ENCODE results near the gene PDXP. TPM values are rescaled to one million over a fixed set of nuclear protein-coding genes. Genes with fewer than 3 reads are reported as not detected.
"Not testable (repeated sequence)": the region's sequence is repeated elsewhere in the genome, so short reads cannot be mapped to it uniquely, and the experiment has no call there.

Gene PDXP
- total RNA-seq, 1 donor from 2014 or later, result 13.3 TPM

DNA sequence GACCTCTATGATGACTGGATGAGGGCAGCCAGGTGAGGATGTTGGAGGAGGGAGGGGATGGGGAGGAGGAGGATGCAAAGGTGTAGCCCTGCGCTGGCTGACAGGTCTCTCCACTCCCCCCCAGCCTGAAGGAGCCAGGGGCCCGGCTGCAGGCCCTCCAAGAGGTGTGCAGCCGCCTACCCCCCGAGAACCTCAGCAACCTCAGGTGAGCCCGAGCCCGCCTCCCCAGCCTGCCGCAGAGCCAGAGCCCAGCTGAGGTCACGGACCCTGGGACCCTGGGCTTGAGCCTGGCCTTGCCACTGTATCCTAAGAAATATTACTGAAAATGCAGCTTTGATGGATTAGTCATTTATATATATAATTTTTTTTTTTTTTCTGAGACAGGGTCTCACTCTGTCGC is 11.2 kb upstream of the PDXP start:
- Histone ChIP-seq H3K27me3 (ENCODE audit: control insufficient read depth, insufficient read depth, low read length) (no peaks in the 10 kb centered on the region), H3K4me3 (ENCODE audit: low read depth, low read length) (no peak overlapping the region), H3K36me3 (ENCODE audit: control insufficient read depth, insufficient read depth, low read length) (peaks cover 4% of the 10 kb centered on the region)
- no peak for DNase-seq (ENCODE audit: low read depth)
- TF ChIP-seq, protein P1, sequence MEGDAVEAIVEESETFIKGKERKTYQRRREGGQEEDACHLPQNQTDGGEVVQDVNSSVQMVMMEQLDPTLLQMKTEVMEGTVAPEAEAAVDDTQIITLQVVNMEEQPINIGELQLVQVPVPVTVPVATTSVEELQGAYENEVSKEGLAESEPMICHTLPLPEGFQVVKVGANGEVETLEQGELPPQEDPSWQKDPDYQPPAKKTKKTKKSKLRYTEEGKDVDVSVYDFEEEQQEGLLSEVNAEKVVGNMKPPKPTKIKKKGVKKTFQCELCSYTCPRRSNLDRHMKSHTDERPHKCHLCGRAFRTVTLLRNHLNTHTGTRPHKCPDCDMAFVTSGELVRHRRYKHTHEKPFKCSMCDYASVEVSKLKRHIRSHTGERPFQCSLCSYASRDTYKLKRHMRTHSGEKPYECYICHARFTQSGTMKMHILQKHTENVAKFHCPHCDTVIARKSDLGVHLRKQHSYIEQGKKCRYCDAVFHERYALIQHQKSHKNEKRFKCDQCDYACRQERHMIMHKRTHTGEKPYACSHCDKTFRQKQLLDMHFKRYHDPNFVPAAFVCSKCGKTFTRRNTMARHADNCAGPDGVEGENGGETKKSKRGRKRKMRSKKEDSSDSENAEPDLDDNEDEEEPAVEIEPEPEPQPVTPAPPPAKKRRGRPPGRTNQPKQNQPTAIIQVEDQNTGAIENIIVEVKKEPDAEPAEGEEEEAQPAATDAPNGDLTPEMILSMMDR (IDR thresholded peaks at IDR 0.05; ENCODE audit: insufficient read depth, low read length, poor library complexity, severe bottlenecking), result no peak

DNA sequence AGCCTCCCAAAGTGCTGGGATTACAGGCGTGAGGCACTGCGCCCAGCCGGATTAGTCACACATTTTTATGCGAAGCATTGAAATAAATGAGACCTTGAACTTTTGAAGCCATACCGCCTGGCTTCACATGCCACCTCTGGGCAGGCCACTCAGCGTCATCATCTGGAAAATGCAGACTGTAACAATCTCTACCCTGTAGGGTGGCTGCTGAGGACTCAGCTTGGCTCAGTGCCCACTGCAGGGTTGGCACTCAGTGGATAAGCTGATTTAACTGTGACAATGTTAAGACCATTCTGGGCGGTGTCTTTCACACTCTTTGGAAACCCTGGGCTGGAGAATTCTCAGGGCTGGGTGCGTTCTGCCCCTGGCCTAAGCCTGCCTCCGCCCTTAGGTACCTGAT is 10.6 kb upstream of the PDXP start:
- no peak for DNase-seq (ENCODE audit: low read depth)
- TF ChIP-seq, protein P1 (IDR thresholded peaks at IDR 0.05; ENCODE audit: insufficient read depth, low read length, poor library complexity, severe bottlenecking), result no peak
- H3K4me3 ChIP-seq (ENCODE audit: low read depth, low read length), result no peak overlapping the region
- no peaks in the 10 kb centered on the region for H3K27me3 ChIP-seq (ENCODE audit: control insufficient read depth, insufficient read depth, low read length)
- peaks cover 4% of the 10 kb centered on the region for H3K36me3 ChIP-seq (ENCODE audit: control insufficient read depth, insufficient read depth, low read length)

DNA sequence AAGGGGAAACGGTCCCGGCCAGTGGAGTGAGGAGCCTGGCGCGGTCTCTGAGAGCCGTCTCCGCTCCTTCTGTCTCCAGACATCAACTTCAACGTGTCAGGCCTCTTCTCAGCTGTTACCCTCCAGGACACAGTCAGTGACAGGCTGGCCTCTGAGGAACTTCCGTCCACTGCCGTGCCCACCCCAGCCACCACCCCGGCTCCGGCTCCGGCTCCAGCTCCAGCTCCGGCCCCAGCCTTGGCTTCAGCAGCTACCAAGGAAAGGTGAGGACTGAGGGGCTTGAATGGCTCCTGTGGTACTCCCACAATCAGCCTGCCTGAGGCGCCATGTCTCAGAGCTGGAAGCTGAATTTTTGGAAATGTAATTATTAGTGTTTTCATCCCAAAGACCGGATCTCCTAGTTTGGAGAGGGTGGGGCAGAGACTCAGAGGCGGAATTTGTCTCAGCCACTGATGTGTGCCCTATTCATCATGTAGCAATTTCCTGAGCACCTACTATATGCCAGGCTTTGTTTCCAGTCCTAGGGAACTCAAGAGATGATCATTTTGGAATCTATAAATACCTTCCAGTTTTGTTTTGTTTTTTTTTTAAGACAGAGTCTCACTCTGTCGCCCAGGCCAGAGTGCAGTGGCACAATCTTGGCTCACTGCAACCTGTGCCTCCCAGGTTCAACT is 7.9 kb upstream of the PDXP start:
- TF ChIP-seq, protein P1 (IDR thresholded peaks at IDR 0.05; ENCODE audit: insufficient read depth, low read length, poor library complexity, severe bottlenecking), result no peak
- no peak for DNase-seq (ENCODE audit: low read depth)
- Histone ChIP-seq H3K36me3 (ENCODE audit: control insufficient read depth, insufficient read depth, low read length) (peaks cover 5% of the 10 kb centered on the region), H3K27me3 (ENCODE audit: control insufficient read depth, insufficient read depth, low read length) (no peaks in the 10 kb centered on the region), H3K4me3 (ENCODE audit: low read depth, low read length) (no peak overlapping the region)

DNA sequence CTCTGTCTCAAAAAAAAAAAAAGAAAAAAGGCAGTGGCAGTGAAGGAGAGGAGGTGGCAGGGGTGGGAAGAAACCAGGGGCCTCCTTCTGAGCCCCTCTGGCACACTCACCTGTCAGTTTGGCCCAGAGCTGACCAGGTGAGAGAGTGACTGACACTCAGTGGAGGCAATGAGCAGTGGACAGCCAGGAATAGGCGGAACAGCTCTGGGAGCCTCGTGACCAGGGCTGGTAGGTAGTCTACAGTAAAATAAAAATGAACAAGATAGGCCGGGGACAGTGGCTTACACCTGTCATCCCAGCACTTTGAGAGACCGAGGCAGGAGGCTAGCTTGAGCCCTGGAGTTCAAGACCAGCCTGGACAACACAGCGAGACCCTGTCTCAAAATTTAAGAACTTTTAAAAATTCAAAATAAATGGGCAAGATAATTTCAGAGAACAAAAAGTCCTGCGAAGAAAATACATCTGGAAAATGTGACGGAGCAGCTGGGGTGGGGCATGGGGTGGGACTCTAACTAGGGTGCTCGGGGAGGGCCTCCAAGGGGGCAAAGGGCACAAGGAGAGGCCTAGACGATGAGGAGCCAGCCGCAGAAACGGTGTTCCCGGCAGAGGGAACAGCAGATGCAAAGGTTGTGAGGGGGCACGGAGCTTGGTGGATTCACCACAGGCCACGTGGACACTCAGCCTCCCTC is 3.8 kb upstream of the PDXP start:
- TF ChIP-seq, protein P1 (IDR thresholded peaks at IDR 0.05; ENCODE audit: insufficient read depth, low read length, poor library complexity, severe bottlenecking), result no peak
- no peak for DNase-seq (ENCODE audit: low read depth)
- Histone ChIP-seq H3K4me3 (ENCODE audit: low read depth, low read length) (no peak overlapping the region), H3K36me3 (ENCODE audit: control insufficient read depth, insufficient read depth, low read length) (peaks cover 5% of the 10 kb centered on the region), H3K27me3 (ENCODE audit: control insufficient read depth, insufficient read depth, low read length) (no peaks in the 10 kb centered on the region)

DNA sequence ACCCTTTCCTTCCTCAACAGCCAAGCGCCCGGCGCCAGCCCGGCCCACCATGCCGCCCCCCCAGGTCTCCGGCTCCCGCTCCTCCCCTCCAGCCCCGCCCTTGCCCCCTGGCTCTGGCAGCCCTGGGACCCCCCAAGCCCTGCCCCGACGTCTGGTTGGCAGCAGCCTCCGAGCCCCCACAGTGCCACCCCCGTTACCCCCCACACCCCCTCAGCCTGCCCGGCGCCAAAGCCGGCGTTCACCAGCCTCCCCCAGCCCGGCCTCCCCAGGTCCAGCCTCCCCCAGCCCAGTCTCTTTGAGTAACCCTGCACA is 3.3 kb upstream of the PDXP start:
- Histone ChIP-seq H3K4me3 (ENCODE audit: low read depth, low read length) (no peak overlapping the region), H3K36me3 (ENCODE audit: control insufficient read depth, insufficient read depth, low read length) (peaks cover 4% of the 10 kb centered on the region), H3K27me3 (ENCODE audit: control insufficient read depth, insufficient read depth, low read length) (no peaks in the 10 kb centered on the region)
- DNase-seq (ENCODE audit: low read depth), result no peak
- TF ChIP-seq, protein P1 (IDR thresholded peaks at IDR 0.05; ENCODE audit: insufficient read depth, low read length, poor library complexity, severe bottlenecking), result no peak

DNA sequence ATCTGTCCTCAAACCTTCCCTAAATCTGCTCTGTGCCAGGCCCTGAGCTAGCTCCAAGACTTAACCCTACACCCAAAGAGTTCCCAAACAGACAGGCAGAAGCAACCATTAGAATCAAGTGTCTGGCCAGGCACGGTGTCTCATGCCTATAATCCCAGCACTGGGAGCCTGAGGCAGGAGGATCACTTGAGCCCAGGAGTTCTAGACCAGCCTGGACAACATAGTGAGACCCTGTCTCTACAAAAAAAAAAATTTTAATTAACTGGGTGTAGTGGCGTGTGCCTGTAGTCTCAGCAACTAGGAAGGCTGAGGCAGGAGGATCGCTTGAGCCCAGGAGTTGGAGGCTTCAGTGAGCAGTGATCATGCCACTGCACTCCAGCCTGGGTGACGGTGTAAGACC is 1.9 kb upstream of the PDXP start:
- H3K27me3 ChIP-seq (ENCODE audit: control insufficient read depth, insufficient read depth, low read length); H3K36me3 ChIP-seq (ENCODE audit: control insufficient read depth, insufficient read depth, low read length); DNase-seq (ENCODE audit: low read depth); H3K4me3 ChIP-seq (ENCODE audit: low read depth, low read length): not testable (repeated sequence)
